IPS-15b (cell line): ENCODE measurements around the gene PRICKLE2.

Source experiments
- H3K27me3 ChIP-seq: one replicate; pipeline ENCODE4 v1.6.1; 2013; ENCODE audit warnings: low read length; ENCODE audit not compliant: control insufficient read depth, insufficient read depth
- H3K36me3 ChIP-seq: one replicate; pipeline ENCODE4 v1.6.1; 2013; ENCODE audit warnings: low read length; ENCODE audit not compliant: control insufficient read depth, insufficient read depth
- H3K4me1 ChIP-seq: one replicate; pipeline ENCODE4 v1.6.1; 2013; ENCODE audit warnings: mild to moderate bottlenecking, low read length; ENCODE audit not compliant: control insufficient read depth, insufficient read depth
- H3K4me3 ChIP-seq: one replicate; pipeline ENCODE4 v1.5.1; 2013; ENCODE audit warnings: low read depth, low read length
- H3K9ac ChIP-seq: one replicate; pipeline ENCODE4 v1.6.1; 2013; ENCODE audit warnings: low read depth, mild to moderate bottlenecking, low read length
- H3K9me3 ChIP-seq: one replicate; pipeline ENCODE4 v1.6.1; 2013; ENCODE audit warnings: mild to moderate bottlenecking, low read length; ENCODE audit not compliant: control insufficient read depth, insufficient read depth

Gene PRICKLE2

DNA sequence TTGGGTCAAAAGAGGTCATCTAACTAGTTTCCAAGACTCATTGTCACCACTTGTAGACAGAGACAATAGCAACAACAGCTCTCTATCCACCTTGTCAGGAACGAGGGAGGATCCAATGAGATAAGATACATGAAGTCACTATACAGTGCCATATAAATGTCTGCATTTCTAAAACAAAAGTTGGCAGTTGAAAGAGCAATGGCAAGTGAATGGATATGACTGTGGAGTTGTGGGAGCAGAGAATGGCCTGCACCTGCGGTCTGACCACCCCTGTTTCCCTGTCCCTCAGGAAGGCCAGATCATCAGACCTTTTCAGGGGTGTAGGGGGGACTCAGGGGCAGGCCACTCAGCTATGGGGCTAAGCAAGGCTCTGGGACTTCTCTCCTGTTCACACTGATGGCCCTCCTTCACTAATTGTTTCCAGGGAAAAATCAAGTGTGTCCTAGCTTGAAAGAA is 161.3 kb downstream of the PRICKLE2 start:
- Histone ChIP-seq H3K4me3 (no peak overlapping the region), H3K36me3 (no peaks in the 10 kb centered on the region), H3K9ac (no peak overlapping the region), H3K4me1 (peaks cover 15% of the 10 kb centered on the region), H3K27me3 (no peaks in the 10 kb centered on the region), H3K9me3 (no peaks in the 10 kb centered on the region)

DNA sequence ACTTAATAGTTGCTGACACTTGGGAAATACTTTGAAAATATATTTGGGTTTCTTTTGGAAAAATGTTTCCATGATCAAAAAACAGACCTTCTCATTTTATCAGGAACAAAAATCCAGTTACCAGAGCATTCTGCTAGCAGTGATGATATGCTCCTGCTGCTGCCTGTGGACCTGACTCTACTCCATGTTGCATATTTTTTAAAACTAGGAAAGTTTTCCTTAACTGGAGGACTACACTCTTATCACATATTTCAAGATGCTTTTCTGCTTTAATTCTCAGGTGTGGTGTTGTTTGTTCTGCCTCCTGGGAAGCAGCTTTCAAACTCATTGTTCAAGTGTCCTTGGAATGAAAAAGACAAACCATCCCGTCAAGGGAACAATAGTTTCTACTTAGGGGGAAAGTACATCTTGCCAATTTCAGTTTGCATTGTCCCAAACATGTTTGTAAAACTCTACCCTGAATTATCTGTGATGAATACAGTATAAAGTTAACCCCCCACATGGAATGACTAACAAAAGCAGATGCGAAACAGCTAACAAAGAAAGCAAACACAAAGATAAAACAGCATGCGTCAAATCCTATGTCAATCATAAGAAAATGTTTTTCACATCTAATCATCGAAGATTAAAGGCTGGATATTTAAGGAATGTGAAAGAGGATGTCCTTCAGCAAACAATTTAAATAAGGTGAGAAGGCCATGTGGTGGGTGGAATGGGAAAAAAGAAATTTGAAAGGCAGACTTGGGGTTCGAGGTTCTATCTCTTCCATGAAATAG is 161.9 kb downstream of the PRICKLE2 start:
- no peaks in the 10 kb centered on the region for H3K9me3 ChIP-seq
- H3K4me1 ChIP-seq, result peaks cover 15% of the 10 kb centered on the region
- no peaks in the 10 kb centered on the region for H3K36me3 ChIP-seq
- no peak overlapping the region for H3K4me3 ChIP-seq
- H3K9ac ChIP-seq, result no peak overlapping the region
- no peaks in the 10 kb centered on the region for H3K27me3 ChIP-seq

GRCh38 chr3:64061628-64062027 is 163.6 kb downstream of the PRICKLE2 start:
- Histone ChIP-seq H3K9ac (no peak overlapping the region), H3K36me3 (no peaks in the 10 kb centered on the region), H3K9me3 (no peaks in the 10 kb centered on the region), H3K27me3 (no peaks in the 10 kb centered on the region), H3K4me1 (peaks cover 15% of the 10 kb centered on the region), H3K4me3 (no peak overlapping the region)

- H3K4me1 ChIP-seq, result peaks cover 15% of the 10 kb centered on the region
- H3K9me3 ChIP-seq, result no peaks in the 10 kb centered on the region
- H3K9ac ChIP-seq, result no peak overlapping the region
- no peaks in the 10 kb centered on the region for H3K27me3 ChIP-seq
- H3K36me3 ChIP-seq, result no peaks in the 10 kb centered on the region
- no peak overlapping the region for H3K4me3 ChIP-seq
Observed at GRCh38 chr3:64059484-64060175, 165.6 kb downstream of the PRICKLE2 start.

GRCh38 chr3:64058566-64058965 is 166.7 kb downstream of the PRICKLE2 start:
- Histone ChIP-seq H3K4me3 (no peak overlapping the region), H3K9me3 (no peaks in the 10 kb centered on the region)

GRCh38 chr3:64057231-64057630 is 168.0 kb downstream of the PRICKLE2 start:
- H3K4me3 ChIP-seq, result no peak overlapping the region
- no peak overlapping the region for H3K9ac ChIP-seq
- no peaks in the 10 kb centered on the region for H3K9me3 ChIP-seq
- H3K27me3 ChIP-seq, result no peaks in the 10 kb centered on the region
- no peaks in the 10 kb centered on the region for H3K36me3 ChIP-seq
- H3K4me1 ChIP-seq, result no peaks in the 10 kb centered on the region

More at GRCh38 chr3:64058566-64058965, 166.7 kb downstream of the PRICKLE2 start:
- Histone ChIP-seq H3K27me3 (no peaks in the 10 kb centered on the region), H3K36me3 (no peaks in the 10 kb centered on the region), H3K4me1 (peaks cover 8% of the 10 kb centered on the region), H3K9ac (no peak overlapping the region)

GRCh38 chr3:64056606-64057180 is 168.6 kb downstream of the PRICKLE2 start:
- no peaks in the 10 kb centered on the region for H3K36me3 ChIP-seq
- no peak overlapping the region for H3K9ac ChIP-seq
- H3K27me3 ChIP-seq, result no peaks in the 10 kb centered on the region
- no peaks in the 10 kb centered on the region for H3K4me1 ChIP-seq
- no peak overlapping the region for H3K4me3 ChIP-seq
- H3K9me3 ChIP-seq, result no peaks in the 10 kb centered on the region

DNA sequence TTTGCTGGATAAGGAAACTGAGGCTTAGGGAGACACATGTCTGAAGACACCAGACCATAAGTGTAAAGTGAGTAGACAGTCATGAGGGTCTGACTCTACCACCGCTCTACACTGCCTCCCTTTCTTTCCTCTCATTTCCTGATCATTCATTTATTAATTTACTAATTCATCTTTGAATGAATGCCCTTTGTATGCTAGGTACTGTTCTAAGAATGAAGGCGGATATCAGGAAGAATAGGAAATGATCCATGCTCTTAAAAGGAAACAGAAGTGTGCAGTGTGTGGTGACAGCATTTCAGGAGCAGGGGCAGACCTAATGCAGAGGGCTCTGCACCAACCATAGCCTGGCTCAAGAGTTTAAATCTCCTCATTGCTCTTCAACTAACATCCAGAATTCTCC is 170.2 kb downstream of the PRICKLE2 start:
- Histone ChIP-seq H3K36me3 (no peaks in the 10 kb centered on the region), H3K4me3 (no peak overlapping the region), H3K9me3 (no peaks in the 10 kb centered on the region), H3K27me3 (no peaks in the 10 kb centered on the region), H3K4me1 (no peaks in the 10 kb centered on the region), H3K9ac (no peak overlapping the region)

DNA sequence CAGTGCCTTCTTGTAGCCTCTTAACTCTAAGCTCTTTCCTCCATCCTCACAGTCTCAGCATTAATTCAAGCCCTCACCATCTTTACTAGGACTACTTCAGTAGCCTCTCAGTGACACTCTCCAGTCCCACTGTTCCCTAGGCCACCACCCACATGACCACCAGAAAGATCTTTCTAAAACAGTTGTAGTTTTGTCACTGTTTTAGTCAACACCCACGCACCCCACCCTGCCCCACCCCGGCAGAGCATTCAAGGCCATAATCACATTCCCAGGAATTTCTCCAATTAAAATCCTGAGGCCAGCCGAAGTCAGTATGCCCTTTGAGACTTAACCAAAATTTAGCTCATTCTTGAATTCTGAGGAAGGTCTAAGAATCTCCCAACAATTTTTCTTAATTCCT is 170.8 kb downstream of the PRICKLE2 start:
- H3K4me1 ChIP-seq, result peaks cover 3% of the 10 kb centered on the region
- no peaks in the 10 kb centered on the region for H3K9me3 ChIP-seq
- H3K27me3 ChIP-seq, result no peaks in the 10 kb centered on the region
- no peak overlapping the region for H3K4me3 ChIP-seq
- H3K9ac ChIP-seq, result no peak overlapping the region
- no peaks in the 10 kb centered on the region for H3K36me3 ChIP-seq

GRCh38 chr3:64053581-64053980 is 171.7 kb downstream of the PRICKLE2 start:
- Histone ChIP-seq H3K4me3 (no peak overlapping the region), H3K4me1 (peaks cover 12% of the 10 kb centered on the region), H3K27me3 (no peaks in the 10 kb centered on the region), H3K9ac (no peak overlapping the region), H3K9me3 (no peaks in the 10 kb centered on the region), H3K36me3 (no peaks in the 10 kb centered on the region)

DNA sequence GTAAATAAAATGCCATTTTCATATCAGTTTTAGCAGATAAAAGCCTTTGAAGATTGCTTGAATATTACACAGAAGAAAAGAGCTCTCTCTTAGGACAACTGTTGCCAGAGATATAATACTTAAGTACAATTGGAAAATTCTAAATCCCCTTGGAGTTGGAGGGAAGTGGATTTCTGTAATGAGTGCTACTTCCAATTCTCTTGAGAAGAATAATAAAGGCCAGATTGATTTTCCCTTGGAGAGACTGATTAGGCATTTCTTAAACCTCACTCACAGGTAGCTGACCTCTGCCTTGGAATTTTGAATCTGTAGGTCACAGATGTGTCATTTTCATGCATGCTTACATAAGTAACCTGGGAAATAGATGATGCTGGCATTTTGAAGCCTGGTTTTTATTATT is 172.1 kb downstream of the PRICKLE2 start:
- no peaks in the 10 kb centered on the region for H3K36me3 ChIP-seq
- H3K9ac ChIP-seq, result no peak overlapping the region
- no peaks in the 10 kb centered on the region for H3K27me3 ChIP-seq
- no peak overlapping the region for H3K4me3 ChIP-seq
- no peaks in the 10 kb centered on the region for H3K9me3 ChIP-seq
- H3K4me1 ChIP-seq, result peaks cover 16% of the 10 kb centered on the region

GRCh38 chr3:64049832-64050231 is 175.4 kb downstream of the PRICKLE2 start:
- no peak overlapping the region for H3K9ac ChIP-seq
- no peaks in the 10 kb centered on the region for H3K27me3 ChIP-seq
- no peak overlapping the region for H3K4me3 ChIP-seq
- no peaks in the 10 kb centered on the region for H3K9me3 ChIP-seq
- H3K4me1 ChIP-seq, result peaks cover 18% of the 10 kb centered on the region
- H3K36me3 ChIP-seq, result no peaks in the 10 kb centered on the region
